KMS-11 (cell line): ENCODE data around the gene TNNC2.

Source experiments
- H2AFZ ChIP-seq: fragments of 200-600 bp; sonication (generic); 2 replicates; pipeline ENCODE4 v1.6.1; 2016; ENCODE audit warnings: antibody characterized with exemption, mixed run types, low read depth
- H3K27ac ChIP-seq: fragments of 200-600 bp; sonication (generic); 2 replicates; pipeline ENCODE4 v1.6.1; 2016; ENCODE audit warnings: mild to moderate bottlenecking, mixed run types
- H3K27me3 ChIP-seq: fragments of 200-600 bp; sonication (generic); 2 replicates; pipeline ENCODE4 v1.6.1; 2017; ENCODE audit warnings: mild to moderate bottlenecking, low read depth, mixed run types, moderate library complexity; ENCODE audit not compliant: insufficient read depth
- H3K36me3 ChIP-seq: fragments of 200-600 bp; sonication (generic); 2 replicates; pipeline ENCODE4 v1.6.1; 2017; ENCODE audit warnings: mild to moderate bottlenecking, mixed run types; ENCODE audit not compliant: insufficient read depth
- H3K4me1 ChIP-seq: fragments of 200-600 bp; sonication (generic); 2 replicates; pipeline ENCODE4 v1.6.1; 2016; ENCODE audit warnings: mild to moderate bottlenecking, low read depth, mixed run types; ENCODE audit not compliant: poor library complexity, severe bottlenecking
- H3K4me2 ChIP-seq: fragments of 200-600 bp; sonication (generic); 2 replicates; pipeline ENCODE4 v1.7.0; 2016; ENCODE audit warnings: mild to moderate bottlenecking, mixed run types
- H3K4me3 ChIP-seq: fragments of 200-600 bp; sonication (generic); IDR thresholded peaks from 2 replicates; pipeline ENCODE4 v1.6.1; 2017; ENCODE audit warnings: low read depth, low read length, mixed read lengths; ENCODE audit not compliant: insufficient read depth
- H3K79me2 ChIP-seq: fragments of 200-600 bp; sonication (generic); 2 replicates; pipeline ENCODE4 v1.6.1; 2016; ENCODE audit warnings: low read depth, mixed run types; ENCODE audit not compliant: insufficient read depth
- H3K9ac ChIP-seq: fragments of 200-600 bp; sonication (generic); 2 replicates; pipeline ENCODE4 v1.6.1; 2016; ENCODE audit warnings: mild to moderate bottlenecking, mixed run types
- H4K20me1 ChIP-seq: fragments of 200-600 bp; sonication (generic); 2 replicates; pipeline ENCODE4 v1.6.1; 2016; ENCODE audit warnings: mild to moderate bottlenecking, mixed run types; ENCODE audit not compliant: insufficient read depth
- CTCF ChIP-seq: fragments of 200-600 bp; sonication (generic); conservative IDR thresholded peaks from 2 replicates; pipeline ENCODE4 v1.6.1; 2017; ENCODE audit warnings: low read depth, mild to moderate bottlenecking, antibody characterized with exemption, low read length, moderate library complexity, mixed read lengths

The TNNC2 gene

GRCh38 chr20:45857114-45857881 is 30.2 kb upstream of the TNNC2 start, which contains the start of the genes ACOT8 and ZSWIM3:
ACOT8 (minus strand) TSS chr20:45857392; CDS start chr20:45857315, 77 bp downstream.
ZSWIM3 (plus strand) TSS chr20:45857614; CDS start chr20:45857826, 212 bp downstream.
- peaks cover 24% of the 10 kb centered on the region for H3K79me2 ChIP-seq
- no peaks in the 10 kb centered on the region for H4K20me1 ChIP-seq
- H3K4me2 ChIP-seq: peak within 1 kb of the TSS; percentile 93
- H3K4me1 ChIP-seq: peaks cover 30% of the 10 kb centered on the region
- no peak for TF ChIP-seq CTCF
- no peaks in the 10 kb centered on the region for H3K36me3 ChIP-seq
- peak within 1 kb of the TSS; percentile 13; the same call in 1 of the 2 replicates for H3K27ac ChIP-seq
- H3K9ac ChIP-seq: peak within 1 kb of the TSS; percentile 56; the same call in 1 of the 2 replicates
- H3K4me3 ChIP-seq: no peak within 1 kb of the TSS
- no peaks in the 10 kb centered on the region for H3K27me3 ChIP-seq
- peak within 1 kb of the TSS; percentile 95 for H2AFZ ChIP-seq

GRCh38 chr20:45853484-45853883 is 26.4 kb upstream of the TNNC2 start:
- Histone ChIP-seq H3K9ac (no peak overlapping the region), H4K20me1 (no peaks in the 10 kb centered on the region), H3K4me3 (no peak overlapping the region), H3K36me3 (no peaks in the 10 kb centered on the region), H3K4me2 (no peak overlapping the region), H3K4me1 (peaks cover 20% of the 10 kb centered on the region), H2AFZ (no peak overlapping the region), H3K79me2 (peaks cover 24% of the 10 kb centered on the region), H3K27ac (no peak overlapping the region), H3K27me3 (no peaks in the 10 kb centered on the region)
- TF ChIP-seq CTCF: no peak

- Histone ChIP-seq H3K4me3 (no peak overlapping the region), H3K27me3 (no peaks in the 10 kb centered on the region), H3K9ac (no peak overlapping the region), H3K4me1 (peaks cover 14% of the 10 kb centered on the region), H3K4me2 (no peak overlapping the region), H2AFZ (no peak overlapping the region), H4K20me1 (no peaks in the 10 kb centered on the region), H3K36me3 (no peaks in the 10 kb centered on the region), H3K27ac (no peak overlapping the region), H3K79me2 (peaks cover 24% of the 10 kb centered on the region)
- no peak for TF ChIP-seq CTCF
Observed at GRCh38 chr20:45852326-45852725, 25.2 kb upstream of the TNNC2 start.

DNA sequence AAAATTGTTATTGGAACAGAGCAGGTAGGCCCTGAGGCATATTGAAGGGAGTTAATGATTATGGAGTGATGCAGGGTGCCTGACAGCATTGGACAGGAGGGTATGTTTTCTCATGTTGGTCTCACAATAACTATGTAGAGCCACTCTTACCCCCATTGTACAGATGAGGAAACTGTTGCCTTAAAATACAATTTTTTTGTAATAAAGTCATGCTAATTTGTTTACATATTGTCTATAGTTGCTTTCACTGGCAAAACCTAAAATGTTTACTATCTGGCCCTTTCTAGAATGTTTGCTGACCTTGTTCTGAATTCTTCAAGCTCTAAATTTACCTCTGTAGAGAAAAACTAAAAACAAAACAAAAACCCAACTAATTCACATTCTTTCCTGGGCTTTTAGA is 24.4 kb upstream of the TNNC2 start:
- peaks cover 18% of the 10 kb centered on the region for H3K79me2 ChIP-seq
- TF ChIP-seq CTCF: no peak
- peaks cover 12% of the 10 kb centered on the region for H3K4me1 ChIP-seq
- no peak overlapping the region for H2AFZ ChIP-seq
- no peaks in the 10 kb centered on the region for H3K36me3 ChIP-seq
- H3K9ac ChIP-seq: no peak overlapping the region
- H3K27ac ChIP-seq: no peak overlapping the region
- H3K27me3 ChIP-seq: no peaks in the 10 kb centered on the region
- H3K4me3 ChIP-seq: no peak overlapping the region
- H4K20me1 ChIP-seq: no peaks in the 10 kb centered on the region
- H3K4me2 ChIP-seq: no peak overlapping the region
